SU-DHL-6 (cell line): Measurements from ENCODE around the gene WWC1.

Experiments
- H2AFZ ChIP-seq: fragments of 200-600 bp; sonication (generic); 2 replicates; pipeline ENCODE4 v1.6.1; 2014; ENCODE audit warnings: low read depth, mild to moderate bottlenecking, moderate library complexity, mixed read lengths, antibody characterized with exemption, low read length; ENCODE audit not compliant: severe bottlenecking
- H3F3A ChIP-seq: fragments of 200-600 bp; shearing (Covaris generic); 2 replicates; pipeline ENCODE4 v1.6.0; 2016; ENCODE audit warnings: antibody characterized with exemption, mild to moderate bottlenecking; ENCODE audit not compliant: insufficient read depth
- H3K27ac ChIP-seq: fragments of 200-600 bp; sonication (generic); 2 replicates; pipeline ENCODE4 v1.5.1; 2016; ENCODE audit warnings: low read depth, mild to moderate bottlenecking, low read length, moderate library complexity, mixed read lengths
- H3K27me3 ChIP-seq: fragments of 200-600 bp; sonication (generic), shearing (Covaris generic); 2 replicates; pipeline ENCODE4 v1.6.0; 2014; ENCODE audit warnings: mild to moderate bottlenecking, low read length
- H3K36me3 ChIP-seq: fragments of 200-600 bp; sonication (generic); 2 replicates; pipeline ENCODE4 v1.6.1; 2014; ENCODE audit warnings: mild to moderate bottlenecking, low read length, mixed read lengths
- H3K4me2 ChIP-seq: fragments of 300-600, 200-600 bp; shearing (Covaris generic), sonication (generic); 2 replicates; pipeline ENCODE4 v1.6.0; 2014; ENCODE audit warnings: low read length, low read depth, mild to moderate bottlenecking; ENCODE audit not compliant: poor library complexity, severe bottlenecking
- H3K4me3 ChIP-seq: fragments of 200-600 bp; sonication (generic); 2 replicates; pipeline ENCODE4 v1.5.1; 2014; ENCODE audit warnings: antibody characterized with exemption, low read length, mild to moderate bottlenecking, mixed read lengths; ENCODE audit not compliant: insufficient read depth, poor library complexity, severe bottlenecking
- H3K79me2 ChIP-seq: fragments of 200-600 bp; sonication (generic); 2 replicates; pipeline ENCODE4 v1.6.1; 2014; ENCODE audit warnings: mild to moderate bottlenecking, low read length, moderate library complexity; ENCODE audit not compliant: insufficient read depth
- H3K9ac ChIP-seq: fragments of 200-600 bp; sonication (generic); 2 replicates; pipeline ENCODE4 v1.7.0; 2014; ENCODE audit warnings: mild to moderate bottlenecking, low read length
- H3K9me2 ChIP-seq: fragments of 200-600 bp; sonication (generic); replicated peaks from 2 replicates; pipeline ENCODE4 v1.6.1; 2014; ENCODE audit warnings: low read length; ENCODE audit not compliant: insufficient read depth
- H3K9me3 ChIP-seq: fragments of 200-600 bp; sonication (generic); 2 replicates; pipeline ENCODE4 v1.6.1; 2014; ENCODE audit warnings: low read length, mixed read lengths; ENCODE audit not compliant: insufficient read depth
- H4K20me1 ChIP-seq: fragments of 200-600 bp; sonication (generic); 2 replicates; pipeline ENCODE4 v1.6.1; 2014; ENCODE audit warnings: low read depth, mild to moderate bottlenecking, antibody characterized with exemption, low read length, moderate library complexity, mixed read lengths
- CTCF ChIP-seq: fragments of 200-600 bp; sonication (generic); IDR thresholded peaks from one replicate; pipeline ENCODE4 v1.5.1; 2017; ENCODE audit warnings: antibody characterized with exemption, mild to moderate bottlenecking, low read length, moderate library complexity; ENCODE audit not compliant: insufficient read depth, poor library complexity, severe bottlenecking
- EZH2phosphoT487 ChIP-seq: fragments of 200-600 bp; sonication (generic), shearing (Covaris generic); conservative IDR thresholded peaks from 2 replicates; pipeline ENCODE4 v1.6.1; 2018; ENCODE audit warnings: mild to moderate bottlenecking, antibody characterized with exemption, low read length, moderate library complexity, mixed read lengths

WWC1 gene

GRCh38 chr5:168332042-168332441, 40.6 kb downstream of the WWC1 start:
- Histone ChIP-seq H3K9ac (no peak overlapping the region), H3K4me2 (no peak overlapping the region), H3F3A (no peaks in the 10 kb centered on the region), H3K79me2 (no peaks in the 10 kb centered on the region), H3K27ac (no peak overlapping the region), H4K20me1 (no peaks in the 10 kb centered on the region), H3K4me3 (no peak overlapping the region), H3K27me3 (no peaks in the 10 kb centered on the region), H2AFZ (no peak overlapping the region), H3K9me2 (no peaks in the 10 kb centered on the region), H3K9me3 (no peaks in the 10 kb centered on the region), H3K36me3 (no peaks in the 10 kb centered on the region)
- no peak for TF ChIP-seq CTCF
- no peak for TF ChIP-seq EZH2phosphoT487

- no peak overlapping the region for H3K4me2 ChIP-seq
- H4K20me1 ChIP-seq, result no peaks in the 10 kb centered on the region
- no peaks in the 10 kb centered on the region for H3K9me3 ChIP-seq
- no peak overlapping the region for H3K9ac ChIP-seq
- no peak overlapping the region for H2AFZ ChIP-seq
- no peaks in the 10 kb centered on the region for H3K9me2 ChIP-seq
- H3K79me2 ChIP-seq, result no peaks in the 10 kb centered on the region
- H3K27me3 ChIP-seq, result no peaks in the 10 kb centered on the region
- H3F3A ChIP-seq, result no peaks in the 10 kb centered on the region
- H3K36me3 ChIP-seq, result no peaks in the 10 kb centered on the region
- TF ChIP-seq CTCF, result no peak
- TF ChIP-seq EZH2phosphoT487, result no peak
- H3K4me3 ChIP-seq, result no peak overlapping the region
- H3K27ac ChIP-seq, result no peak overlapping the region
These were observed 42.8 kb downstream of the WWC1 start for GRCh38 chr5:168334280-168334679.

- Histone ChIP-seq H3K9me2 (no peaks in the 10 kb centered on the region), H3K79me2 (no peaks in the 10 kb centered on the region), H3K4me3 (no peak overlapping the region), H2AFZ (no peak overlapping the region), H3K9ac (no peak overlapping the region), H4K20me1 (no peaks in the 10 kb centered on the region), H3K36me3 (no peaks in the 10 kb centered on the region), H3F3A (no peaks in the 10 kb centered on the region), H3K4me2 (no peak overlapping the region), H3K9me3 (no peaks in the 10 kb centered on the region), H3K27me3 (no peaks in the 10 kb centered on the region), H3K27ac (no peak overlapping the region)
- no peak for TF ChIP-seq EZH2phosphoT487
- TF ChIP-seq CTCF, result no peak
These were observed 43.2 kb downstream of the WWC1 start for GRCh38 chr5:168334695-168335094.

GRCh38 chr5:168337361-168337760, 45.9 kb downstream of the WWC1 start:
- TF ChIP-seq EZH2phosphoT487, result no peak
- H3K27me3 ChIP-seq, result no peaks in the 10 kb centered on the region
- no peaks in the 10 kb centered on the region for H3F3A ChIP-seq
- no peaks in the 10 kb centered on the region for H3K36me3 ChIP-seq
- no peak overlapping the region for H3K4me3 ChIP-seq
- H4K20me1 ChIP-seq, result no peaks in the 10 kb centered on the region
- H3K9me3 ChIP-seq, result no peaks in the 10 kb centered on the region
- no peak overlapping the region for H2AFZ ChIP-seq
- no peaks in the 10 kb centered on the region for H3K79me2 ChIP-seq
- no peak overlapping the region for H3K4me2 ChIP-seq
- H3K9me2 ChIP-seq, result no peaks in the 10 kb centered on the region
- no peak overlapping the region for H3K27ac ChIP-seq
- H3K9ac ChIP-seq, result no peak overlapping the region
